Ovary (tissue), 3 donors: ENCODE results near the gene ORMDL2.

Experiments used
- EP300 ChIP-seq: sonication (generic); formaldehyde crosslinking; IDR thresholded peaks from one replicate; pipeline ENCODE4 v1.6.1; 2017; ENCODE audit warnings: antibody characterized with exemption
- POLR2A ChIP-seq: fragments of 450-650 bp; IDR thresholded peaks from one replicate; pipeline ENCODE4 v1.6.1; 2017; ENCODE audit warnings: antibody characterized with exemption, mild to moderate bottlenecking, moderate library complexity
- TF ChIP-seq, protein P1 (sequence below), 3 donors: fragments of 450-650 bp in 2 of 3; fragments of 200-600 bp in 1 of 3; IDR thresholded peaks; one replicate each; pipeline versions ENCODE4 v1.5.1 to v1.8.0; 2016 to 2022; ENCODE audit warnings: antibody characterized with exemption in 3 of 3, mild to moderate bottlenecking in 1 of 3
- donor health status: DM: no; HTN: no; CAD: no.

DNA sequence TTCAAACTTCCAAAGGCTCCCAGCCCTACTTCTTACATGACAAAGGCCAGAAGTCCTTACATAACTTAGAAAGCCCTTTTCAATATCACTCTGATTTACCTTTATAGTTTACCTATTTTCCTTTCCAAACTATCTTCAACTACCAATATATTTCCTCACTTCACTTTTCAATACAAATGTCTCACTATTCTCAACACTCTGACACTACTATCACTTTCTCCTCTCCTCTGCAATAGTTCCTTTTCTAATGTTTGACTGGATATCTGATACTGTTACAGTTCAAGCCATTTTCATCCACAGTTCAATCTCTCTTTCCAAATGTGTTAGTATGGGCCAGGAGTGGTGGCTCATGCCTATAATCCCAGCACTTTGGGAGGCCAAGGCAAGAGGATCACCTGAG, 3.6 kb upstream of the ORMDL2 start:
- TF ChIP-seq, protein P1, sequence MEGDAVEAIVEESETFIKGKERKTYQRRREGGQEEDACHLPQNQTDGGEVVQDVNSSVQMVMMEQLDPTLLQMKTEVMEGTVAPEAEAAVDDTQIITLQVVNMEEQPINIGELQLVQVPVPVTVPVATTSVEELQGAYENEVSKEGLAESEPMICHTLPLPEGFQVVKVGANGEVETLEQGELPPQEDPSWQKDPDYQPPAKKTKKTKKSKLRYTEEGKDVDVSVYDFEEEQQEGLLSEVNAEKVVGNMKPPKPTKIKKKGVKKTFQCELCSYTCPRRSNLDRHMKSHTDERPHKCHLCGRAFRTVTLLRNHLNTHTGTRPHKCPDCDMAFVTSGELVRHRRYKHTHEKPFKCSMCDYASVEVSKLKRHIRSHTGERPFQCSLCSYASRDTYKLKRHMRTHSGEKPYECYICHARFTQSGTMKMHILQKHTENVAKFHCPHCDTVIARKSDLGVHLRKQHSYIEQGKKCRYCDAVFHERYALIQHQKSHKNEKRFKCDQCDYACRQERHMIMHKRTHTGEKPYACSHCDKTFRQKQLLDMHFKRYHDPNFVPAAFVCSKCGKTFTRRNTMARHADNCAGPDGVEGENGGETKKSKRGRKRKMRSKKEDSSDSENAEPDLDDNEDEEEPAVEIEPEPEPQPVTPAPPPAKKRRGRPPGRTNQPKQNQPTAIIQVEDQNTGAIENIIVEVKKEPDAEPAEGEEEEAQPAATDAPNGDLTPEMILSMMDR (IDR thresholded peaks at IDR 0.05), result no peak
- TF ChIP-seq EP300, result no peak
- TF ChIP-seq POLR2A, result no peak
